Brain pericyte (primary cell): ENCODE results near the gene CTSW.
"Not testable (repeated sequence)": the region's sequence is repeated elsewhere in the genome, so short reads cannot be mapped to it uniquely, and the experiment has no call there.

Source experiments
- DNase-seq: peaks from one replicate; pipeline ENCODE4 v3.0.0-alpha.2; 2012; ENCODE audit warnings: low read depth, low spot score

The CTSW gene, protein sequence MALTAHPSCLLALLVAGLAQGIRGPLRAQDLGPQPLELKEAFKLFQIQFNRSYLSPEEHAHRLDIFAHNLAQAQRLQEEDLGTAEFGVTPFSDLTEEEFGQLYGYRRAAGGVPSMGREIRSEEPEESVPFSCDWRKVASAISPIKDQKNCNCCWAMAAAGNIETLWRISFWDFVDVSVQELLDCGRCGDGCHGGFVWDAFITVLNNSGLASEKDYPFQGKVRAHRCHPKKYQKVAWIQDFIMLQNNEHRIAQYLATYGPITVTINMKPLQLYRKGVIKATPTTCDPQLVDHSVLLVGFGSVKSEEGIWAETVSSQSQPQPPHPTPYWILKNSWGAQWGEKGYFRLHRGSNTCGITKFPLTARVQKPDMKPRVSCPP

DNA sequence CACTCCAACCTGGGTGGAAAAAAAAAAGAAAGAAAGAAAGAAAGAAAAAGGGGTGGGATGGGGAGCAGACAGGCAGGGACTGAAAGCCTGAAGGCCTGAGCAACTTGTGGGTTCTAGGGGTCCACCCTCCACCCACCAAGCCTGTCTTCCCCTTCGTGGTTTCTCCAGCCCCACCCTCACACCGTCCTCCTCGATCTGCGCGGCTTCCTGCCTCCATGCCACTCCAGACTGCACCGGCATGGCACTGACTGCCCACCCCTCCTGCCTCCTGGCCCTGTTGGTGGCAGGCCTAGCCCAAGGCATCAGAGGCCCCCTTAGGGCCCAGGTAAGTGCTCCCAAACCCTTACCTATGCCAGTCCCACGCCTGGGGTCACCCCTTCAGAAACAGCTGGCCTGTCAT lies at the start of gene CTSW:
TSS of gene CTSW (plus strand) at position 221 of the 400 bp plus-strand sequence. CDS start at position 239, 18 bp downstream.
- DNase-seq, result no peak

GRCh38 chr11:65832231-65832630 lies 47.4 kb upstream of the CTSW start:
- DNase-seq, result not testable (repeated sequence)

DNA sequence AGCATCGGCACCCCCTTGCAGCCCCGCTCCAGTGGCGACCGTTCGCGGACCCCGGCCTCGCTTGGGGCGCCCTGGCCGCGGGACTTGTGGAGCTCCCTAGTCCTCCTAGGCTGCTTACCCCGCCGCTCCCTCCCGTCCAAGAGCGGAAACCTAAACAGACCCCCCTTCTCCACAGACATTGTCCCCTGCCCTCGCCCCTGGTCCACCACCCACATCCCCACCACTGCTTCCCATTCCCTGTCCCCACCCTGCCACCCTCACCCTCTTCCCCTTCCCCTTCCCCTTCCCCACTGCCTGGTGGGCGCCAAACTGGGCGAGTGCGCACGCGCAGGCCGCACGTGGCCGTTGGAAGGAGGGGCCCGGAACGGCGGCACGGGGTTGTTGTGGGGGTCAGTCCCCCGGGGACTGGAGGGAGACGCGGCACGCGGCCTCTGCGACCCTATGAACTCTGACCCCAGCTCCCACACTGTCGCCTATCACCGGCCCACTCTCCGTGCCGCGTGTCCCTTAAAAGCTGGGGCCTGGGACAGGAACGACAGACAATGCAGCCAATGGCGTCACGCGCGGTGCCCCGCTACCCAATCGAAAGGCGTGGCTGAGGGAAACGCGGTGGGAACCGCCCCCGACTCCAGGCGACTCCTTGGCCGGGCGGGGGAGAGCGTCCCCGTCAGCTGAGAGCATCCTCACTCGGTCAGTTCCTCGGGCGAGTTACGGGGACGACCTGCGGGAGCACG lies 46.2 kb upstream of the CTSW start, which contains the start of gene SNX32:
TSS of gene SNX32 (plus strand) at position 667 of the 734 bp plus-strand sequence. CDS start 103 bp downstream, outside the sequence.
- DNase-seq, result peak; percentile 84

DNA sequence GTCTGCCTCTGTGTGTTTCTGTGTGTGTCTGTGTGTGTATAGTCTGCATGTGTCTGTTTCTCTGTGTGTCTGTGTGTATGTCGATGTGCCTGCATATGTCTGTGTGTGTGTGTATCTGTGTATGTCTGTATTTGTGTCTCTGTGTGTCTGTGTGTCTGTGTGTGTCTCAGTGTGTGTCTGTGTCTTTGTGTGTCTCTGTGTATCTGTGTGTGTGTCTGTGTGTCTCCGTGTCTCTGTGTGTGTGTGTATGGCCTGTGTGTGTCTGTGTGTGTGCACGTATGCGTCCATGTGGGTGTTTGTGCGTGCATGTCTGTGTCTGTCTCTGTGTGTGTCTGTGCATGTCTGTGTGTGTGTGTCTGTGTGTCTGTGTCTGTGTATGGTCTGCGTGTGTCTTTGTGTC lies 45.4 kb upstream of the CTSW start:
- DNase-seq, result no peak

GRCh38 chr11:65842144-65842543 lies 37.5 kb upstream of the CTSW start:
- no peak for DNase-seq

- DNase-seq, result no peak
Observed at GRCh38 chr11:65843811-65844210, 35.8 kb upstream of the CTSW start.

DNA sequence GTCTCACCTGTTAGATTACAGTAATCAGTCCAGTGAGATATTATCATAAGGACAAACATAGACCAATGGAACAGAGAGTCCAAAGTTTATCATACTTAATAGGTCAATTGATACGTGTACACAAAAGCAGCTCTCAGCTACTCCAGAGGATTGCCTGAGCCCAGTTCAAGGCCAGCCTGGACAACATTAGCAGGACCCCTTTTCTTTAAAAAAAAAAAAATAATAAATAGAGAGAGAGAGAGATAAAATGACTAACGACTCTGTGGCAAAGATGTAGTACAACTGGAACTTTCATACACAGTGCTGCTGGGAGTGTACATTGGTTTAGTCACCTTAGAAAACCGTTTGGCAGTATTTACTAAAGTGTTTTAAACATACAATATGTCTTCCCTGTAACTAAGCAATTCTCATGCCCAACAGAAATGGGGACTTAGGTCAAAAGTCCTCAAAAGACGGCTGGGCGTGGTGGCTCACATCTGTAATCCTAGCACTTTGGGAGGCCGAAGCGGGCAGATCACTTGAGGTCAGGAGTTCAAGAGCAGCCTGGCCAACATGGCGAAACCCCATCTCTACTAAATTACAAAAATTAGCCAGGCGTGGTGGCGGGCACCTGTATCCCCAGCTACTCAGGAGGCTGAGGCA lies 35.3 kb upstream of the CTSW start:
- no peak for DNase-seq

DNA sequence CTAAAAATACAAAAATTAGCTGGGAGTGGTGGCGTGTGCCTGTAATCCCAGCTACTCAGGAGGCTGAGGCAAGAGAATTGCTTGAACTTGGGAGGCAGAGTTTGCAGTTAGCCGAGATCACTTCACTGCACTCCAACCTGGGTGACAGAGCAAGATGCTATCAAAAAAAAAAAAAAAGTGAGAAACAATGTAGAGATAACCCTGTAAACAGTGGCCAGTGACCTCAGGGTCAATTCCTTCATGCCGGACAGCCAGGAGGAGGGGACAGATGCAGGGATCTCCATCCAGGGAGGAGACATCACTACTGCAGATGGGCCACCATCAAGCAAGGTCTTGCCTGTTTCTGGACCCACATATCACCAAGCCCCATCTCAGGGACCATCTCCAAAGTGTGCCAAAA lies 31.9 kb upstream of the CTSW start:
- no peak for DNase-seq

DNA sequence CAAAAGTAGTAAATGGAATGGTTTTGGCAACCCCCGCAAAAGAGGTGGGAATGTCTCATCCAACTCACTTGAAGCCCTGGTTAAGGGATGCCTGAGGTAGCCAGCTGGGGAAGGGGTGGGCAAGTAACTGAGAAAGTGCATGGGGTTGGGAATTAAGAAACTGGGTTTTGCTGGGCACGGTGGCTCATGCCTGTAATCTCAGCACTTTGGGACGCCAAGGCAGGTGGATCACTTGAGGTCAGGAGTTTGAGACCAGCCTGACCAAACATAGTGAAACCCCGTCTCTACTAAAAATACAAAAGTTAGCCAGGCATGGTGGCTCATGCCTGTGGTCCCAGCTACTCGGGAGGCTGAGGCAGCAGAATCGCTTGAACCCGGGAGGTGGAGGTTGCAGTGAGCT lies 30.9 kb upstream of the CTSW start:
- DNase-seq, result not testable (repeated sequence)

- DNase-seq, result no peak
Observed at GRCh38 chr11:65849366-65849765, 30.3 kb upstream of the CTSW start.

DNA sequence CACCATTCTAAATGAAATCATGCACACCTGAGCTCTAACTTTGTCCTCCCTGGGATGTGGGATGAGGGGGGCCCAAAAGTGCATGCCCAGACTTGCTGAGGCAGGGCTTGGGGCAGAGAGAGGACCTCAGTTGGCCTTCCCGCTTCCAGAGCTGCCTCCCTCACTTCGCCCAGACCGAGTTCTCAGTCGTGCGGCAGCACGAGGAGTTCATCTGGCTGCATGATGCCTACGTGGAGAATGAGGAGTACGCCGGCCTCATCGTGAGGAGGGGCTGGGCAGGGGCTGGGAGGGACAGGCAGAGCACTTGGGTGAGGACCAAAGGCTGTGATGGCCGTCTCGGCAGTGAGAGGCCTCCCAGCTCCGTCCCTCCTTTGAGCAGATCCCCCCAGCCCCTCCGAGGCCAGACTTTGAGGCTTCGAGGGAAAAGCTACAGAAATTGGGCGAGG lies 29.8 kb upstream of the CTSW start:
- DNase-seq, result no peak

DNA sequence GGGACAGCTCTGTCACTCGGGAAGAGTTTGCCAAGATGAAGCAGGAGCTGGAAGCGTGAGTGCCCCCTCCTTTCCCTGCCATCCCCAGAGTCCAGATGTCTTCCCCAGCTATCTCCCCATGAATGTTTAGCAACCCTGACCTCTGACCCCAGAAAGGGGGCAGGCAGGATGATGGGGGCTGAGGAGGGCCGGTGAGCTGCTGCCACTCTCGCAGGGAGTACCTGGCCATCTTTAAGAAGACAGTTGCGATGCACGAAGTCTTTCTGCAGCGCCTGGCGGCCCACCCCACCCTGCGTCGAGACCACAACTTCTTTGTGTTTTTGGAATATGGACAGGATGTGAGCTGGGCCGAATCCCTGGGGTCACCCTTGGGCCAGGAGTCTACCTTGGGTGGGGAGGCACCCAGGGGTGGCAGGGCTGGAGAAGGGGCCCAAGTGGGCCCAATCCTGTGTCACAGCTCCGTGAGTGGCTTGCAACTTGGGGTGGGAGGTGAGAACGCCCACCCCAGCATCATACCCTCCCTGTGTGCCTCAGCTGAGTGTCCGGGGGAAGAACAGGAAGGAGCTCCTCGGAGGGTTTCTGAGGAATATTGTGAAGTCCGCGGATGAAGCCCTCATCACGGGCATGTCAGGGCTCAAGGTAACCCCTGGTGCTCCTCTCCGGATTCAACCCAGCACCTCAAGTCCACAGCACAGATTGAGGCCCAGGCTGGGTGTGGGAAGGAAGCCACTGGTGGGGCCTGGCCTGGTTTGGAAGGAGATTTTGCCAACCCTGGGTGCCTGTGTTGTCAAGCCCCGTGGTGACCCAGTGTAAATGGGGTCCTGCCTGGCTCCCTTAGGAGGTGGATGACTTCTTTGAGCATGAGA lies 29.2 kb upstream of the CTSW start:
- DNase-seq, result no peak

GRCh38 chr11:65851083-65851579 lies 28.5 kb upstream of the CTSW start:
- no peak for DNase-seq

DNA sequence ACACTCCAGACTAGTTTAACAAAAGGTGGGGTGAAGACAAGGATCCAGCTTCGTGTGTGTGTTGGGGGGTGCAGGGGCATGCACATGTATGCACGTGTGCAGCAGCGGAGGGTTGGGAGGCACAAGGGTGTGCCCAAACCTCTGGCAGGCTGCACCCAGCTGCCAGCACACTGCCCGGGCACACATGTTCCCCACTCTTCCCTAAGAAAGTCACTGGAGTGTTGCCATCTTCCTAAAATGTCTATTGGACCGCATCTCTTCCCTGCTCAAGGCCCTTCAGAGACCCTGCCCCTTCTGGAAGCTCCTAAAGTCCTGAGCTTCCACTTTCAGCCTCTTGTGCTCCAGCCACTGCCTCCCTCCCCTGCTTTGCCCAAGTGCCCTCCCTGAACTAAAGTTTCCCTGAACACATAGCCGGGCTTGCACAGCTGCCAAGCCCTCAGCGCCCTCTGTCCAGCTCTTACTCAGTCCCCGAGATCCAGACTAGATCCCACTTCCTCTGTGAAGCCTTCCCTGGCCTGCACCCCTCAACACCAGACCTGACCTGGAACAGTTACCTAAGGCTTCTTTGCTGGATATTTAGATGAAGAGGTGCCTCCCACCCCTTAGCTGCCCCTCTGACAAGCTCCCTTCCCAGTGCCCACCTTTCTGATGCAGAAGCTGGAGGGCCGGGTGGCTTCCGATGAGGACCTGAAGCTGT lies 27.7 kb upstream of the CTSW start:
- no peak for DNase-seq

- DNase-seq, result no peak
Observed at GRCh38 chr11:65852508-65853245, 27.0 kb upstream of the CTSW start.

GRCh38 chr11:65853246-65853979 lies 26.2 kb upstream of the CTSW start:
- no peak for DNase-seq

DNA sequence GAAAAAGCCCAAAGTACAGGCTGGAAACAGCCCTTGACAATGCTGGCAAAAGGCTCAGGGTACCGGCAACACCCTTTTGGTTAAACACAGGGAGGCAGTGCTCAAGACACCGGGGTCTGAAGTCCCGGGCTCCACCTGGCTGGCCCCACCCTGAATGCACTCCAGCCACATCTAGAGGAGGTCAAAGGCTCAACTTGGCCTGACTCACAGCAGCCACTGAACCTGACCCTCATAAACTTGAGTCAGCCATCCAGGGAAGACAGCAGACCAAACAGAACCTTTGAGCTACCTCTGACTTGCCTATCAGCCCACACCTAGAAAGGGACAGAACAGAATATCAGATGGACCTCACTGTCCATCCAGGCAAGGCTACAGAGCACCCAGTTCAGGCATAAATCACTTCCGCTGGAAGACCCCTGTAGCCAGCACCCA lies 25.5 kb upstream of the CTSW start:
- DNase-seq, result no peak

DNA sequence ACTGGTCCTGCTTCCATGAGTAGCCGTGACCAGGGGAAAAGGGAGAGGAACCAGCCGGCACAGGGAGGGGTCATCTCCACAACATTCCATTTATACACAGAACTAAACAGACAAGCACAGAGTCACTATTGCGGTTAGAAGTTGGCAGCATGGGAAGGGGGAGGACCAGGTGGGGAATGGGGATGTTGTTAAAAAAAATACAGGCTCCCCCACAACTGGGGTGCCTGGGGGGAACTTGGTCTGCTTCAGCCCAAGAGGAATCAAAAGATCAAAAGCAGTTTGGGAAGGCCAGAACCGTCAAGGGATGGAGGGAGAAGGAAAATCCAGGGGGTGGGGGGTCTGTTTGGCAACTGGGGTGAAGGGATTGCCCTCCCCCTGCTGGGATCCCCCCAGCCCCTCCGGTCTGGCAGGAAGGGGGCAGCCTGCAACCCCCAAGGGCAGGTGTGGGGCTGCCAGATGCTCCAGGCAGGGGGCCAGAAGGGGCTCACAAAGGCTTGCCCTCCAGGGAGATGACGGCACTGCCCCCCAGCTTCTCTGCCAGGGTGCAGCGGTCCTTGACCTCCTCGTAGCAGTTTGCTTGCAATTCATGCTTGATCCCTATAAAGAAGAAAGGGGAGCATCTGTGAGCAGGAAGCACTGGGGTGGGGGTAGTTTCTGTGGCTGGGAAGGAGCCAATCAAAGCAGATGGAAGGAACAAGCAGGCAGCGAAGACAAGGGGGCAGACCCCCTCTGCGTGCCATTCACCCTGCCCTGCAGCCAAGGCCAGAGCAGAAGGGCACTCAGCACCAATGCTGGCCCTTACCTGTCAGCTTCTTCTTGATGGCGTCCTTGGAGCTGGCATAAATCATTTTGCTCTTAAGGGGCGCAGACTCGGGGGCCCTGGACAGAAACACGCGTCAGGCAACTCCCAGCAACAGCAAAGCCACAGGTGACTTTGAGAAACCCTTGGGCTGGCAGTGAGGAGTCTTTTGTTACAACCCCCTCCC lies 24.5 kb upstream of the CTSW start:
- DNase-seq, result no peak
